NOMO-1 treated with dmso at 0.1 percent for 144 hours (cell line): Measurements from ENCODE around the gene SLC44A4.
A peak's percentile ranks its signal among the peaks of the same experiment; 100 is the strongest.
"Not testable (repeated sequence)": the region's sequence is repeated elsewhere in the genome, so short reads cannot be mapped to it uniquely, and the experiment has no call there.

Experiments used
- DNase-seq: peaks from one replicate; lab custom pipeline; 2025; ENCODE audit not compliant: unreplicated experiment; lab: John Stamatoyannopoulos, UW

Gene SLC44A4

DNA sequence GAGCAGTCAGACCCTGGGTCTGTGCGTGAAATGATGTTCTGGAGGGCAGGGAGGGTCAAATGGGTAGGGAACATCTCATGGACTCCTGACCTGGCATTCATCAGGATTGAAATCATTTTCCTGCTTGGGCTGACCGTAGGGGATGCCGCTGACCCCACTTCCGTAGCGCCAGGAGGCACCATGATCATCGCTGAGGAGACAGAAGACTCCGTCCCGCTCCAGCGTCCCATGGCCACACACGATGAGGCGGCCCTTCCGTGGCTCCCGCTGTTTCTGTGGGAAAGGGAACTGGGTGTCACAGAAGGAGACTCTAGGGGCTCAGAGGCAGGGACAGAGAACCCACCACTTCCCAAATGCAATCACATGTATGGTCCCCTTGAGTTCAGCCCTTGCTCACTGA lies 18.4 kb downstream of the SLC44A4 start:
- DNase-seq = no peak

GRCh38 chr6:31859923-31860322 lies 18.9 kb downstream of the SLC44A4 start:
- DNase-seq = no peak

- DNase-seq = no peak
Observed at GRCh38 chr6:31858707-31859106, 20.1 kb downstream of the SLC44A4 start.

DNA sequence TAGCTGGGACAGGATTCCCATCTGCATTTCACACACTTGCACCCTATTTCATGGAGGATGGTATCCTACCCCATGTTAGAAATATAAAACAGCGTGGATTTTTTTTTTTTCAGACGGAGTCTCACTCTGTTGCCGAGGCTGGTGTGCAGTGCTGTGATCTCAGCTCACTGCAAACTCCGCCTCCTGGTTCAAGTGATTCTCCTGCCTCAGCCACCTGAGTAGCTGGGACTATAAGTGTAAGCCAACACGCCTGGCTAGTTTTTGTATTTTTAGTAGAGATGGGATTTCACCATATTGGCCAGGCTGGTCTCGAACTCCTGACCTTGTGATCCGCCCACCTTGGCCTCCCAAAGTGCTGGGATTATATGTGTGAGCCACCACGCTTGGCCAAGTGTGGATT lies 21.0 kb downstream of the SLC44A4 start:
- not testable (repeated sequence) for DNase-seq

GRCh38 chr6:31851980-31852718 lies 26.6 kb downstream of the SLC44A4 start:
- not testable (repeated sequence) for DNase-seq

DNA sequence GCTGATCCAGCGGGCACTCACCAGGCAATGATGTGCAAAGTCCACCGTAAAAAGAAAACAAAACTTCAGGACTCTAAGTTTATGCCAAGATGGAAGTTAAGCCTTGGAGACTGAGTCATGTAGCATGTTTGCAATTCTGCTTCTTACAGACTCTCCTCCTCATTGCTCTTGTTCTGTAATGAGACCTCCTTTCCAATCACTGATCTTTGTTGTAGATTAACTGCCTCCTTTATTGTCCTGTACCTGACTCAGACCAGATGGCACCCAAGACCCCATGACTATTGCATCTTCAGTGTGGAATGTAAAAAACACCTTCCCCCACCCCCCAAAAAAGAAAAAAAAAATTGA lies 27.3 kb downstream of the SLC44A4 start:
- no peak for DNase-seq

GRCh38 chr6:31850765-31851484 lies 27.9 kb downstream of the SLC44A4 start:
- DNase-seq = no peak

DNA sequence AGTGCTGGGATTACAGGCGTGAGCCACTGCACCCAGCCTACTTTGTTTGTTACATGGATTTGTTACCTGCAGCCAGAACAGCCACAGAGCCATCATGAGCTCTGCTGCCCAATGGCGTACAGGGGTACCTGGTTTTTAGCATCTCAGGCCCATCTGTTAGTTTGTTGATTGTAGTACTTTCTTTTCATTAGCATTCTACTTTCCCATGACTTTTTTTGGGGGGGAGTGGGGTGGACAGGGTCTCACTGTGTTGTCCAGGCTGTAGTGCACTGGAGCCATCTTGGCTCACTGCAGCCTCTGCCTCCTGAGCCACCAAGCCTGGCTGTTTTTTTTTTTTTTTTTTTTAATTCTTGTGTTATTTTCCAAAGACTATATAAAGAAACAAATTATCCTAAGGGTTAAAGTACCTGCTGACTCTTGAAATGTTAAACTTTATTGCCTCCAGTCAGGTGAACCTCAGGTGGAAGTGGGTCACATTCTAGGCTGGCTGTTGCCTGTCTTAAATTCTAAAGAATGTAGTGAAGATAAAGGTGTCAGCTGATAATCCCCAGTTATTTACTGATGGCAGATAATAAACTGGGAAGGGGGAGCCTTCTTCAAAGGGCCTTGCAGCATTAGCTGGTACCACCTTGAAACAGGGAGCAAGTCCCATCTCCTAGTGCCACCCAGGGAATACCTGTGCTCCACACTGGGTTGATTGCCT lies 31.4 kb downstream of the SLC44A4 start:
- no peak for DNase-seq

DNA sequence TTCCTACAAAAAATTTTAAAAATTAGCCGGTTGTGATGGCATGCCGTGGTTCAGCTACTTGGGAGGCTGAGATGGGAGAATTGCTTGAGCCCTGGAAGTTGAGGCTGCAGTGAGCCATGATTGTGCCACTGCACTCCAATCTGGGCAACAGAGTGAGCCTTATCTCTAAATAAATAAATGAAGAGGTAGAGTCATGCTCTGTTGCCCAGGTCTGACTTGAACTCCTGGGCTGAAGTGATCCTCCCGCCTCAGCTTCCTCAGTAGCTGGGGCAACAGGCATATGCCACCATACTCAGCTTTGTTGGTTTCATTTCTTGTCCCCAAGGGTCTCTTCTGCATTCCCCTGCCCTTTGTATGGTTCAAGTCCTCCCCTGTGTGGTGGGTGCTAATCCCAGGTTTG lies 34.3 kb downstream of the SLC44A4 start:
- DNase-seq = no peak

DNA sequence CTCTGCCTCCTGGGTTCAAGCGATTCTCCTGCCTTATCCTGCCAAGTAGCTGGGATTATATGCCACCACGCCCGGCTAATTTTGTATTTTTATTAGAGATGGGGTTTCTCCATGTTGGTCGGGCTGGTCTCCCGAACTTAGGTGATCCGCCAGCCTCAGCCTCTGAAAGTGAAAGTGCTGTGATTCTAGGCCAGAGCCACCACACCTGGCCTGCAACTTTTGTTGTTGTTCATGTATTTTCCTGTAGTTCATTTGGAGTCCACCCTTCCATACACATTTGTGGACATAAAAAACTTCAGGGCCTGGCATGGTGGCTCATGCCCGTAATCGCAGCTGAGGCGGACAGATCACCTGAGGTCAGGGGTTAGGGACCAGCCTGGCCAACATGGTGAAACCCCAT lies 36.7 kb downstream of the SLC44A4 start:
- DNase-seq = no peak

GRCh38 chr6:31839779-31840126 lies 39.0 kb downstream of the SLC44A4 start:
- not testable (repeated sequence) for DNase-seq

DNA sequence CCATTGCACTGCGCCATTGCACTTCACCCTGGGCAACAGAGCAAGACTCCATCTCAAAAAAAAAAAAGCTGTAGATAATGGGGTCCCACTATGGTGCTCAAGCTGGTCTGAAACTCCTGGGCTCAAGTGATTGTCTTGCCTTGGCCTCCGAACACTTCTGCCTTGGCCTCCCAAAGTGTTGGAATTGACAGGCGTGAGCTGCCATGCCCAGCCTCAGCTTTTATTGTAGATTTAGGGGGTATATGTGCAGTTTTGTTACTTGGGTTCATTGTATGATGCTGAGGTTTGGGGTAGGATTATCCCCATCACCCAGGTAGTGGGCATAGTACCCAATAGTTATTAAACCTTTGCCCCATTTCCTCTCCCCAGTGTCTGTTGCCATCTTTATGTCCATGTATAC lies 39.8 kb downstream of the SLC44A4 start:
- DNase-seq = no peak

DNA sequence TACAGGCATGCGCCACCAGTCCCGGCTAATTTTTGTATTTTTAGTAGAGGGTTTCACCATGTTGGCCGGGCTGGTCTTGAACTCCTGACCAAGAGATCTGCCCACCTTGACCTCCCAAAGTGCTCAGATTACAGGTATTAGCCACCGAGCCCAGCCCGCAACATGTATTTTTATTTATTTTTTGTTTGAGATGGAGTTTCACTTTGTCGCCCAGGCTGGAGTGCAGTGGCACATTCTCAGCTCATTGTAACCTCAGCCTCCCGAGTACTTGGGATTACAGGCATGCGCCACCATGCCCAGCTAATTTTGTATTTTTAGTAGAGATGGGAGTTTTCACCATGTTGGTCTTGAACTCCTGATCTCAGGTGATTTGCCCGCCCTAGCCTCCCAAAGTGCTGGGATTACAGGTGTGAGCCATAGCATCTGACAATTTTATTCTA lies 40.7 kb downstream of the SLC44A4 start:
- not testable (repeated sequence) for DNase-seq

DNA sequence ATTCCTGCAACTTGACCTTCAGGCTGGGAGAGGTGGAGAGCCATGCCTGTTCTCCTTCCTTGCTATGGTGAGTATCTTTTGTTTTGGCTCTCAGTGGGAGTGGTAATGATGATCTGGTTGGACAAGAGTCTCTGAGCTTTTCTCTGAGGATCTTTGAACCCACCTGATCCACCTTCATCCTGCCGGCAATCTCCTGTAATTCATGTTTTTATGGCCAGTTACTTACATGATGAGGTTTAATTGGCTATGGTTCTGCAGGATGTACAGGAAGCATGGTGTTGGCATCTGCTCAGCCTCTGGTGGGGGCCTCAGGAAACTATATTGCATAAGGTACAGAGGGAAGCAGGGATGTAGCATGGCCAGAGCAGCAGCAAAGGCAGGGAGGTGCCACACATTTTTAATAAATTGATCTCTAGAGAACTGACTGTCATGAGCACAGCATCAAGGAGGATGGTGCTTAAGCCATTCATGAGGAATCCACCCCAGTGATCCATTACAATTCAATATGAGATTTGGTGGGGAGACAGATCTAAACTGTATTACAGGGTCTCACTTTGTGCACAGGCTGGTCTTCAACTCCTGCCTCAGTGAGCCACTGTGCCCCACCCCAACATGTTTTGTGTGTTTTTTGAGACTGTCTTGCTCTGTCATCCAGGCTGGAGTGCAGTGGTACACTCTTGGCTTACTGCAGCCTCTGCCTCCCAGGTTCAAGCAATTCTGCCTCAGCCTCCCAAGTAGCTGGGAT lies 41.3 kb downstream of the SLC44A4 start:
- DNase-seq = no peak

GRCh38 chr6:31836474-31837368 lies 42.1 kb downstream of the SLC44A4 start:
- DNase-seq = no peak

GRCh38 chr6:31836047-31836473 lies 42.7 kb downstream of the SLC44A4 start:
- DNase-seq = no peak

DNA sequence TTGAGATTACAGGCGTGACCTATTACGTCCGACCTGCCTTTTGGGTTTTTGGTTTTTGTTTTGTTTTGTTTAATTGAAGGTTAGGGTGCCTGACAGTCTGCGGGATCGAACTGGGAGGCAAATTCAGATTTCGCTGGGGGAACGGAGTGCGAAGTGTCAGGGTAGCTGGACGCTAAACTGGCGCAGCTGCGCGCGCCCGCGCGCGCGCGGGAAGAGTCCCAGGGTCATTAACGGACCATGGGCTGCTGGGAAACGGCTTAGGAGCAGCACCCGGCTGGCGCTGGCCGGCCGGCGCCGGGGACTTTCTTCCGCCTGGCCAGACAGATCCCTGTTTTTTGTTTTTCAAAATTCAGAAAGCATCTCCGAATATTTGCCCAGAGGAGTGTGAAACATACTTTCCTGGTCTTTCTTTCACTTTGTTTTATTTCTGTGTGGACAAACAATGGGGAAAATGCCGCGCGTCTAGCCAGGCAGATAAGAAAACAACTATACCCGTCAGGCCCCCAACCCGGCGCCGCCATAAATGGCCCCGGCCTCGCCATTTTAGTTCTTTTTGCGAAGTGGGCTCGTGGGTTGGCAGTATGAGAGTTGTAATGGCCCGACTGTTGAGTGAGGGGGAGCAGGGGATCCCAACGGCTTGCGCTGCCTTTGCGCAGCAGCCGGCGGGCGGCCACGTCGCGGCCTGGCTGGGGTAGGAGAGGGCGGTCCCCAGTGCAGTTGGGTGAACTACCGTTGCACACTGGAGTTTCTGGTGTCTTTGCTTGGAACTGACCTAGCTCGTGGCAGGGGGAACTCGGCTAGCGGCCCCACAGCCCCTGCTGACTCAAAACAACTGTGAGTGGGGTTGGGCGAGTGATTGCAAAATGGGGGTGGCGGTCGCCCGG lies 44.2 kb downstream of the SLC44A4 start:
- DNase-seq = peak; percentile 78

DNA sequence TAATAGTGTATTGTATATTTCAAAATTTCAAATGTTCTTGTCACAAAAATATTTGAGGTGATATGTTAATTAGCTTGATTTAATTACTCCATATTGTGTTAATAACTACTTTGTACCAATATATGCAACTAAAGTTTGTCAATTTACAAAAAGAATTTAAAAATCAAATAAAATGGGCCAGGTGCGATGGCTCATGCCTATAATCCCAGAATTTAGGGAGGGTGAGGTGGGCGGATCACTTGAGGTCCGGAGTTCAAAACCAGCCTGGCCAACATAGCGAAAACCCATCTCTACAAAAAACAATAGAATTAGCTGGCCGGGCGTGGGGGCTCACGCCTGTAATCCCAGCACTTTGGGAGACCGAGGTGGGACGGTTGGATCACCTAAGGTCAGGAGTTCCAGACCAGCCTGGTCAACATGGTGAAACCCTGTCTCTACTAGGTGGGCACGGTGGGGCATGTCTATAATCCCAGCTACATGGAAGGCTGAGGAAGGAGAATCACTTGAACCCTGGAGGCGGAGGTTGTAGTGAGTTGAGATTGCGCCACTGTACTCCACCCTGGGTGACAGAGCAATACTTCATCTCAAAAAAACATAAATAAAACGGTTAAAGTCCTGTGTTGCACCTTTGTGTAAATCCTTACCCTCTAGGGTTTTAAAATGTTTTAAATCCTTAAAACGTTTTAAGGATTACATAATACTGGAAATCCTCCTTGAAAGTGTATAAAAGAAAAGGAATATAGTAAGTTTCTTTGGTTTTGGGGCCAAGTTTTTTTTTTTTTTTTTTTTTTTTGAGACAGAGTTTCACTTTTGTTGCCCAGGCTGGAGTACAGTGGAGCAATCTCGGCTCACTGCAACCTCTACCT lies 47.2 kb downstream of the SLC44A4 start:
- peak; percentile 26 for DNase-seq
